Measurements from ENCODE around the gene AGK.

AGK gene

GRCh38 chr7:141696348-141696747 is 145.1 kb downstream of the AGK start:
- ATAC-seq, result no peak
- TF ChIP-seq PPARA (CRISPR knock-in tag; IDR thresholded peaks at IDR 0.05; ENCODE audit: borderline replicate concordance) (no peak), CREB5 (CRISPR knock-in tag; IDR thresholded peaks at IDR 0.05; ENCODE audit: low read depth) (no peak), POU6F1 (CRISPR knock-in tag; IDR thresholded peaks at IDR 0.05; ENCODE audit: borderline replicate concordance, low read depth) (no peak), CSDC2 (CRISPR knock-in tag; IDR thresholded peaks at IDR 0.05) (no peak), CSRNP3 (CRISPR knock-in tag; IDR thresholded peaks at IDR 0.05) (no peak), TCF4 (CRISPR knock-in tag; IDR thresholded peaks at IDR 0.05; ENCODE audit: borderline replicate concordance) (no peak), TOX (CRISPR knock-in tag; IDR thresholded peaks at IDR 0.05; ENCODE audit: borderline replicate concordance) (no peak)
- TF ChIP-seq, protein P1, sequence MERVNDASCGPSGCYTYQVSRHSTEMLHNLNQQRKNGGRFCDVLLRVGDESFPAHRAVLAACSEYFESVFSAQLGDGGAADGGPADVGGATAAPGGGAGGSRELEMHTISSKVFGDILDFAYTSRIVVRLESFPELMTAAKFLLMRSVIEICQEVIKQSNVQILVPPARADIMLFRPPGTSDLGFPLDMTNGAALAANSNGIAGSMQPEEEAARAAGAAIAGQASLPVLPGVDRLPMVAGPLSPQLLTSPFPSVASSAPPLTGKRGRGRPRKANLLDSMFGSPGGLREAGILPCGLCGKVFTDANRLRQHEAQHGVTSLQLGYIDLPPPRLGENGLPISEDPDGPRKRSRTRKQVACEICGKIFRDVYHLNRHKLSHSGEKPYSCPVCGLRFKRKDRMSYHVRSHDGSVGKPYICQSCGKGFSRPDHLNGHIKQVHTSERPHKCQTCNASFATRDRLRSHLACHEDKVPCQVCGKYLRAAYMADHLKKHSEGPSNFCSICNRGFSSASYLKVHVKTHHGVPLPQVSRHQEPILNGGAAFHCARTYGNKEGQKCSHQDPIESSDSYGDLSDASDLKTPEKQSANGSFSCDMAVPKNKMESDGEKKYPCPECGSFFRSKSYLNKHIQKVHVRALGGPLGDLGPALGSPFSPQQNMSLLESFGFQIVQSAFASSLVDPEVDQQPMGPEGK (CRISPR knock-in tag; IDR thresholded peaks at IDR 0.05; ENCODE audit: borderline replicate concordance), result no peak

- TF ChIP-seq TCF4 (CRISPR knock-in tag; IDR thresholded peaks at IDR 0.05; ENCODE audit: borderline replicate concordance) (no peak), ZC3H10 (CRISPR knock-in tag; IDR thresholded peaks at IDR 0.05) (no peak), POU6F1 (CRISPR knock-in tag; IDR thresholded peaks at IDR 0.05; ENCODE audit: borderline replicate concordance, low read depth) (no peak), CREB5 (CRISPR knock-in tag; IDR thresholded peaks at IDR 0.05; ENCODE audit: low read depth) (no peak), ZFP3 (CRISPR knock-in tag; IDR thresholded peaks at IDR 0.05) (no peak), ARNTL (CRISPR knock-in tag; IDR thresholded peaks at IDR 0.05; ENCODE audit: borderline replicate concordance, low read depth) (no peak), OSR1 (CRISPR knock-in tag; IDR thresholded peaks at IDR 0.05) (no peak), TSHZ2 (CRISPR knock-in tag; IDR thresholded peaks at IDR 0.05) (no peak), SNAI2 (CRISPR knock-in tag; IDR thresholded peaks at IDR 0.05) (no peak), ZFP30 (CRISPR knock-in tag; IDR thresholded peaks at IDR 0.05) (no peak), RARB (CRISPR knock-in tag; IDR thresholded peaks at IDR 0.05) (no peak), CSDC2 (CRISPR knock-in tag; IDR thresholded peaks at IDR 0.05) (no peak), GLIS3 (CRISPR knock-in tag; IDR thresholded peaks at IDR 0.05) (no peak), ZNF565 (CRISPR knock-in tag; conservative IDR thresholded peaks at IDR 0.05; ENCODE audit: low read depth) (no peak), TOX (CRISPR knock-in tag; IDR thresholded peaks at IDR 0.05; ENCODE audit: borderline replicate concordance) (no peak), ZNF8 (CRISPR knock-in tag; IDR thresholded peaks at IDR 0.05) (no peak), ZNF70 (CRISPR knock-in tag; IDR thresholded peaks at IDR 0.05) (no peak)
- no peak for ATAC-seq
These were observed 146.1 kb downstream of the AGK start for GRCh38 chr7:141697211-141697871.

All from SK-N-SH treated with all-trans-retinoic acid at 6 μM for 48 hours (cell line).